Mesothelial cell of epicardium (in vitro differentiated cells): ENCODE data around the gene FCHSD1. TPM values are rescaled to one million over a fixed set of nuclear protein-coding genes. Genes with fewer than 3 reads are reported as not detected.

Source experiments
- DNase-seq, 2 experiments: peaks; one replicate each; pipeline ENCODE4 v3.0.0; 2021; ENCODE audit warnings: low spot score in 2 of 2; ENCODE audit not compliant: unreplicated experiment in 2 of 2
- H3K27ac Mint-ChIP-seq: 2 replicates; pipeline ENCODE4 v1.8.0; 2021; ENCODE audit warnings: mixed read lengths
- H3K27me3 Mint-ChIP-seq: 2 replicates; pipeline ENCODE4 v1.8.0; 2021; ENCODE audit warnings: low read depth, mixed read lengths
- H3K36me3 Mint-ChIP-seq: 2 replicates; pipeline ENCODE4 v1.8.0; 2021; ENCODE audit warnings: mixed read lengths
- H3K4me1 Mint-ChIP-seq: 2 replicates; pipeline ENCODE4 v1.8.0; 2021; ENCODE audit warnings: mixed read lengths
- H3K4me3 Mint-ChIP-seq: 2 replicates; pipeline ENCODE4 v1.8.0; 2021; ENCODE audit warnings: mild to moderate bottlenecking, moderate library complexity, mixed read lengths
- H3K9me3 Mint-ChIP-seq: 2 replicates; pipeline ENCODE4 v1.8.0; 2021; ENCODE audit warnings: mixed read lengths
- total RNA-seq: library from RNA; stranded (reverse); gene quantifications from 3 replicates; pipeline ENCODE4 v1.2.1, GENCODE V29; 2021
- TF ChIP-seq, protein P1 (sequence below): fragments of 200-600 bp; sonication (generic); IDR thresholded peaks from one replicate; pipeline ENCODE4 v1.5.0; 2021; ENCODE audit warnings: antibody characterized with exemption; ENCODE audit not compliant: unreplicated experiment

FCHSD1 gene
- total RNA-seq, 1 donor from 2014 or later, result 48.6 TPM

DNA sequence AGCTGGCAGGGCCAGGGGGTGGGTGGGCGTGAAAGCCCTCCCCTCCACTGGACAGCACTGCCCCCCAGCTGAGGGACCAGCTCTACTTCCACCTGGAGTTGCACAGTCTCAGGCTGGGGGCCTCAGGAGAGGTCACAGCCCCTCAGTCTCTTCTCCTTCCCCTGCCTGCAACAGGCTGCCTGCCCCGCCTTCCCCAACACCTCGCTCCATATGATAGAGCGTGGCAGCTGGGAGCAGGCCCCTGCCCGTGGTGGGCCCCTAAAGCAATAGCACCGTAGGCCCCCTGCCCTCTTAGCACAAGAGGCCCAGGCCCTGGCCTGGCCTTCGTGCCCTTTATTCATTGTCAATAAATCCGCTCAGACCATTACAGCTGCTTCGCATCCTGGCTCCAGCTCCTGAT is 10.5 kb downstream of the FCHSD1 start:
- Mint-ChIP-seq H3K9me3 (no peaks in the 10 kb centered on the region), H3K36me3 (peaks cover 6% of the 10 kb centered on the region), H3K27me3 (peaks cover 8% of the 10 kb centered on the region), H3K27ac (no peak overlapping the region), H3K4me3 (no peak overlapping the region), H3K4me1 (peaks cover 9% of the 10 kb centered on the region)
- TF ChIP-seq, protein P1, sequence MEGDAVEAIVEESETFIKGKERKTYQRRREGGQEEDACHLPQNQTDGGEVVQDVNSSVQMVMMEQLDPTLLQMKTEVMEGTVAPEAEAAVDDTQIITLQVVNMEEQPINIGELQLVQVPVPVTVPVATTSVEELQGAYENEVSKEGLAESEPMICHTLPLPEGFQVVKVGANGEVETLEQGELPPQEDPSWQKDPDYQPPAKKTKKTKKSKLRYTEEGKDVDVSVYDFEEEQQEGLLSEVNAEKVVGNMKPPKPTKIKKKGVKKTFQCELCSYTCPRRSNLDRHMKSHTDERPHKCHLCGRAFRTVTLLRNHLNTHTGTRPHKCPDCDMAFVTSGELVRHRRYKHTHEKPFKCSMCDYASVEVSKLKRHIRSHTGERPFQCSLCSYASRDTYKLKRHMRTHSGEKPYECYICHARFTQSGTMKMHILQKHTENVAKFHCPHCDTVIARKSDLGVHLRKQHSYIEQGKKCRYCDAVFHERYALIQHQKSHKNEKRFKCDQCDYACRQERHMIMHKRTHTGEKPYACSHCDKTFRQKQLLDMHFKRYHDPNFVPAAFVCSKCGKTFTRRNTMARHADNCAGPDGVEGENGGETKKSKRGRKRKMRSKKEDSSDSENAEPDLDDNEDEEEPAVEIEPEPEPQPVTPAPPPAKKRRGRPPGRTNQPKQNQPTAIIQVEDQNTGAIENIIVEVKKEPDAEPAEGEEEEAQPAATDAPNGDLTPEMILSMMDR, result no peak
- no peak for DNase-seq

DNA sequence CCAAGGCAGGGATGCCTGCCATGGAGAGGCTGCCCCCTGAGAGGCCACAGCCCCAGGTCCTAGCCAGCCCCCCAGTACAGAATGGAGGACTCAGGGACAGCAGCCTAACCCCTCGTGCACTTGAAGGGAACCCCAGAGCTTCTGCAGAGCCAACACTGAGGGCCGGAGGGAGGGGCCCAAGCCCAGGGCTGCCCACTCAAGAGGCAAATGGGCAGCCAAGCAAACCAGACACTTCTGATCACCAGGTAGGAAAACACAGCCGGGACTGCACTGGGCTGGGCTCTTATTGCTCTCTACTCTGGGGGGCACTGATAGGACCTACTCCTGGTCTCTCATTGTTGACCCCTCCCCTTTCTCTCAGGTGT is 11.2 kb downstream of the FCHSD1 start:
- H3K4me1 Mint-ChIP-seq, result peaks cover 15% of the 10 kb centered on the region
- TF ChIP-seq, protein P1, result no peak
- no peak overlapping the region for H3K27ac Mint-ChIP-seq
- DNase-seq, result no peak
- H3K4me3 Mint-ChIP-seq, result no peak overlapping the region
- H3K36me3 Mint-ChIP-seq, result peaks cover 3% of the 10 kb centered on the region
- H3K9me3 Mint-ChIP-seq, result no peaks in the 10 kb centered on the region
- H3K27me3 Mint-ChIP-seq, result peaks cover 8% of the 10 kb centered on the region

DNA sequence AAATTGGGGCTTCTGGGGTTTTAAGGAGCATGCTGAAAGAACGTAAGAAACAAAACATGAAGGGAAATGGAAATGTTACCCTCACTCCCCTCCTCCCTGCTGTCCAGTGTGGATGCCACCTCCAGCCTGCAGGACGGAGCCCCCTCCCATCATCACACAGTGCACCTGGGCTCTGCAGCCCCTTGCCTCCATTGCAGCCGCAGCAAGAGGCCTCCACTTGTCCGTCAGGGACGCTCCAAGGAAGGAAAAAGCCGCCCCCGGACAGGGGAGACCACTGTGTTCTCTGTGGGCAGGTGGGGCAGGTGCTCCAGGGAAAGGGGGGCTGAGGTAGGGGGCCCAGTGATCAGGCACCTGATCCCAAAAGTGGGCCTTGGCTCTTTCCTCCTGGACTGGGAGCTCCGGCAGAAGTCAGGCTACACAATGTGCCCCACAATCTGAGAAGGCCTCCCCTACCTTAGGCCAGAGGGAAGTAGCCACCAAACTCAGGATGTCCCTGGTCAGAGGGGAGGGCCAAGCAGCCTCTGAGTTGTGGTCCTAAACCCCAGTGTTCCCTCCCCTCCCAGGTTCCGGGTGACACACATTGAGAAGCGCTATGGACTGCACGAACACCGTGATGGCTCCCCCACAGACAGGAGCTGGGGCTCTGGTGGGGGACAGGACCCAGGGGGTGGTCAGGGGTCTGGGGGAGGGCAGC is 11.7 kb downstream of the FCHSD1 start:
- Mint-ChIP-seq H3K4me3 (no peak overlapping the region), H3K4me1 (peaks cover 20% of the 10 kb centered on the region), H3K36me3 (no peaks in the 10 kb centered on the region), H3K27ac (no peak overlapping the region), H3K27me3 (peaks cover 8% of the 10 kb centered on the region), H3K9me3 (no peaks in the 10 kb centered on the region)
- DNase-seq, result no peak
- TF ChIP-seq, protein P1, result no peak

DNA sequence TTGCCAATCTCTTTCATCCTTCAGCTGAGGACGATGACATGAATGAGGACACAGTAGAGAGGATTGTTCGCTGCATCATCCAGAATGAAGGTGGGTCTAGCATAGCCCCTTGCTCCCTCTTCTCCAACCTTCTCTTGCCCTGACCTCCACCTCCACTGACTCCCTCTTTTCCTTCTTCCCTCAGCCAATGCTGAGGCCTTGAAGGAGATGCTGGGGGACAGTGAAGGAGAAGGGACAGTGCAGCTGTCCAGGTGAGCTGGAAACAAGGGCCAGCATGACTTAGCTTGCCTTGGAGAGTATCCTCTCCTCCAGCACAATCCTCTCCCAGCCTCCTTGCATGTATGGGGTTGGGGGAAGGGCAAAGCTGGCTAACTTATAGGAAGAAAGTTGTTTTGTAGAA is 12.4 kb downstream of the FCHSD1 start:
- Mint-ChIP-seq H3K9me3 (no peaks in the 10 kb centered on the region), H3K27ac (no peak overlapping the region), H3K4me3 (peak overlapping the region; percentile 89), H3K4me1 (peaks cover 20% of the 10 kb centered on the region), H3K36me3 (peaks cover 5% of the 10 kb centered on the region), H3K27me3 (peaks cover 8% of the 10 kb centered on the region)
- TF ChIP-seq, protein P1, result no peak
- no peak for DNase-seq

DNA sequence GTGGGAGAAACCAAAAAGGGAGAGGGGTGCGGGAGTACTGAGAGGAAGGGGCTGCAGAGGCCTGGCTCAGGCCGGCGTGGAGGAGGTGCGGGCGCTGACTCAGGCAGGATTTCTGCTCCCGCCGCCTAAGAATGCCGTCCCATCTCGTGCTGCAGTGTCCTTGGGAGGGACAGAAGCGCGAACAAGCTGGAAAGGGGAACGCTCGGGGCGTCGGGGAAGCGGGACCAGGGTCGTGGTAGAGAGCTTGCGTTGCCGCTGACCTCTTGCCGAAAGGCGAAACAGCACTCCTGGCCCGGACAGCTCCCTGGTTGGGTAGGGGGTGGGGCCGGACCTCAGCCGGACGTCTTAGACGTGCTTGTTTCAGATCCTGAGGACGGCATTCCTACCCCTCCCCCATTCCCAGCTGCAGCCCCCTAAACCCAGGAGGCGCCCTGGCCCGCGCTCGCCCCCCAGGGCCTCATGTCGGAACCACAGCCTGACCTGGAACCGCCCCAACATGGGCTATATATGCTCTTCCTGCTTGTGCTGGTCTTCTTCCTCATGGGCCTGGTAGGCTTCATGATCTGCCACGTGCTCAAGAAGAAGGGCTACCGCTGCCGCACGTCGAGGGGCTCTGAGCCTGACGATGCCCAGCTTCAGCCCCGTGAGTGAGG is 13.3 kb downstream of the FCHSD1 start:
- Mint-ChIP-seq H3K9me3 (no peaks in the 10 kb centered on the region), H3K4me1 (peaks cover 20% of the 10 kb centered on the region), H3K36me3 (peaks cover 5% of the 10 kb centered on the region), H3K27ac (no peak overlapping the region), H3K4me3 (peak overlapping the region; percentile 89), H3K27me3 (peaks cover 8% of the 10 kb centered on the region)
- TF ChIP-seq, protein P1, result peak; percentile 11
- peak in 1 of 2 experiments; percentile 51 for DNase-seq
